GM18499 (cell line): Measurements from ENCODE around the gene PLEKHA5.

Experiments used
- ATAC-seq: cut with Tn5 transposase; IDR thresholded peaks from one replicate; pipeline ENCODE4 v1.9.1; 2021; ENCODE audit warnings: moderate number of reproducible peaks; ENCODE audit not compliant: insufficient read depth, unreplicated experiment

PLEKHA5 gene

GRCh38 chr12:19125325-19125724 is 4.2 kb upstream of the PLEKHA5 start:
- no peak for ATAC-seq

- no peak for ATAC-seq
Measured at GRCh38 chr12:19127270-19127669, 2.3 kb upstream of the PLEKHA5 start.

GRCh38 chr12:19128485-19128884 is 1.0 kb upstream of the PLEKHA5 start:
- no peak for ATAC-seq

GRCh38 chr12:19129122-19129485 is 429 bp upstream of the PLEKHA5 start:
- ATAC-seq, result no peak

GRCh38 chr12:19130224-19131024 is 891 bp downstream of the PLEKHA5 start:
- no peak for ATAC-seq

- no peak for ATAC-seq
Measured at GRCh38 chr12:19131025-19131444, 1.5 kb downstream of the PLEKHA5 start.

- no peak for ATAC-seq
Measured at GRCh38 chr12:19138551-19138950, 9.0 kb downstream of the PLEKHA5 start.

GRCh38 chr12:19138956-19139355 is 9.4 kb downstream of the PLEKHA5 start:
- ATAC-seq, result no peak

GRCh38 chr12:19139615-19140194 is 10.2 kb downstream of the PLEKHA5 start:
- ATAC-seq, result no peak

GRCh38 chr12:19140381-19141236 is 11.1 kb downstream of the PLEKHA5 start:
- ATAC-seq, result no peak

GRCh38 chr12:19142499-19142898 is 13.0 kb downstream of the PLEKHA5 start:
- no peak for ATAC-seq

GRCh38 chr12:19144287-19144686 is 14.8 kb downstream of the PLEKHA5 start:
- ATAC-seq, result no peak

GRCh38 chr12:19144985-19145384 is 15.5 kb downstream of the PLEKHA5 start:
- no peak for ATAC-seq

- ATAC-seq, result no peak
Measured at GRCh38 chr12:19148860-19149259, 19.3 kb downstream of the PLEKHA5 start.

- ATAC-seq, result no peak
Measured at GRCh38 chr12:19150273-19150900, 20.9 kb downstream of the PLEKHA5 start.

- no peak for ATAC-seq
Measured at GRCh38 chr12:19151298-19151697, 21.8 kb downstream of the PLEKHA5 start.

- ATAC-seq, result no peak
Measured at GRCh38 chr12:19153396-19153795, 23.9 kb downstream of the PLEKHA5 start.

GRCh38 chr12:19154686-19155085 is 25.2 kb downstream of the PLEKHA5 start:
- ATAC-seq, result no peak

- ATAC-seq, result no peak
Measured at GRCh38 chr12:19155981-19156734, 26.6 kb downstream of the PLEKHA5 start.

- ATAC-seq, result no peak
Measured at GRCh38 chr12:19158923-19159322, 29.4 kb downstream of the PLEKHA5 start.
